ENCODE measurements around the gene VPS37B. TPM values are rescaled to one million over a fixed set of nuclear protein-coding genes. Genes with fewer than 3 reads are reported as not detected.

The VPS37B gene
- total and polyA plus RNA-seq, 12 donors: 11.0 to 52.4 (median 28.0) TPM

DNA sequence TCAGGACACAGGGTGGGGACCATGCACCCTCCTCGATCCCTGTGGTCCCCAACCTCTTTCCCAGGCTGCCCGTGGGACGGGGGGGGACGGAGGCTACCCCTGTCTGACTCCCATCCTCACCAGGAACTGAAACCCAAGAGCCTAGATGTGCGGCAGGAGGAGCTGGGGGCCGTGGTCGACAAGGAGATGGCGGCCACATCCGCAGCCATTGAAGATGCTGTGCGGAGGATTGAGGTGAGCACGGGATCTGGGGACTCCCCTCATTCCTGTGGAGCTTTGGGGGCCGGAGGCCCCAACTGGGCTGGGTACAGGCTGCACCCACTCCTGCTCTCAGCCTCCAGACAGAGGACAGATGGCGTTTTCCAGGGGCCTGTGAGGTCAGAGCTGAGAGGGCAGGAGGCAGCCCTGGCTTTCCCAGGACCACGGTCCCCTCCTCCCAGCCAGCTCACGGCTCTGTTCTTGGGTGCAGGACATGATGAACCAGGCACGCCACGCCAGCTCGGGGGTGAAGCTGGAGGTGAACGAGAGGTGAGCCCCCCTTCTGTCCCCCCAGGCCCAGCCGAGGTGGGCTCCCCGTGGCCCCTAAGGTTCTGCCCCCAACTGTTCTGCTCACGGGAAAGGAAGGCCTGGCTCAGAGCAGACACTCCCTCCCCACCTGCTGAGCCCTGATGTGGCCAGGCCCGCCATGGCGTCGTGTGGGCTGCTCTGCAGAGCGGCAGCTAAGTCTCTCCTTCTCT is 36.5 kb downstream of the VPS37B start:
- H3K27me3 ChIP-seq: no peaks in the 10 kb centered on the region
- H3K4me1 ChIP-seq (replicated peaks in 1 of 2): peaks cover 12 to 27% of the 10 kb centered on the region in 2 donors
- 81 to 84% (median 82%) methylated on average over 12 to 26 of the region's 26 CpGs for WGBS, 4 donors
- H3K9me3 ChIP-seq (replicated peaks in 1 of 3): no peaks in the 10 kb centered on the region
- no peak for DNase-seq
- H3K4me3 ChIP-seq: no peak overlapping the region
- peak overlapping the region in 4 of 5 donors; percentile 7 to 91 (median 72) for H3K27ac ChIP-seq
- intact Hi-C loops (cut with DNase I): loop anchor here (2.0 to 10.0 kb wide), 3 partner anchors 65 to 93 kb away; no protein-coding TSS in a partner anchor
- TF ChIP-seq POLR2A (IDR thresholded peaks at IDR 0.05): no peak
- TF ChIP-seq, protein P1, sequence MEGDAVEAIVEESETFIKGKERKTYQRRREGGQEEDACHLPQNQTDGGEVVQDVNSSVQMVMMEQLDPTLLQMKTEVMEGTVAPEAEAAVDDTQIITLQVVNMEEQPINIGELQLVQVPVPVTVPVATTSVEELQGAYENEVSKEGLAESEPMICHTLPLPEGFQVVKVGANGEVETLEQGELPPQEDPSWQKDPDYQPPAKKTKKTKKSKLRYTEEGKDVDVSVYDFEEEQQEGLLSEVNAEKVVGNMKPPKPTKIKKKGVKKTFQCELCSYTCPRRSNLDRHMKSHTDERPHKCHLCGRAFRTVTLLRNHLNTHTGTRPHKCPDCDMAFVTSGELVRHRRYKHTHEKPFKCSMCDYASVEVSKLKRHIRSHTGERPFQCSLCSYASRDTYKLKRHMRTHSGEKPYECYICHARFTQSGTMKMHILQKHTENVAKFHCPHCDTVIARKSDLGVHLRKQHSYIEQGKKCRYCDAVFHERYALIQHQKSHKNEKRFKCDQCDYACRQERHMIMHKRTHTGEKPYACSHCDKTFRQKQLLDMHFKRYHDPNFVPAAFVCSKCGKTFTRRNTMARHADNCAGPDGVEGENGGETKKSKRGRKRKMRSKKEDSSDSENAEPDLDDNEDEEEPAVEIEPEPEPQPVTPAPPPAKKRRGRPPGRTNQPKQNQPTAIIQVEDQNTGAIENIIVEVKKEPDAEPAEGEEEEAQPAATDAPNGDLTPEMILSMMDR (IDR thresholded peaks at IDR 0.05): no peak
- H3K36me3 ChIP-seq (replicated peaks in 1 of 2): peaks cover 0 to 3% of the 10 kb centered on the region in 2 donors

DNA sequence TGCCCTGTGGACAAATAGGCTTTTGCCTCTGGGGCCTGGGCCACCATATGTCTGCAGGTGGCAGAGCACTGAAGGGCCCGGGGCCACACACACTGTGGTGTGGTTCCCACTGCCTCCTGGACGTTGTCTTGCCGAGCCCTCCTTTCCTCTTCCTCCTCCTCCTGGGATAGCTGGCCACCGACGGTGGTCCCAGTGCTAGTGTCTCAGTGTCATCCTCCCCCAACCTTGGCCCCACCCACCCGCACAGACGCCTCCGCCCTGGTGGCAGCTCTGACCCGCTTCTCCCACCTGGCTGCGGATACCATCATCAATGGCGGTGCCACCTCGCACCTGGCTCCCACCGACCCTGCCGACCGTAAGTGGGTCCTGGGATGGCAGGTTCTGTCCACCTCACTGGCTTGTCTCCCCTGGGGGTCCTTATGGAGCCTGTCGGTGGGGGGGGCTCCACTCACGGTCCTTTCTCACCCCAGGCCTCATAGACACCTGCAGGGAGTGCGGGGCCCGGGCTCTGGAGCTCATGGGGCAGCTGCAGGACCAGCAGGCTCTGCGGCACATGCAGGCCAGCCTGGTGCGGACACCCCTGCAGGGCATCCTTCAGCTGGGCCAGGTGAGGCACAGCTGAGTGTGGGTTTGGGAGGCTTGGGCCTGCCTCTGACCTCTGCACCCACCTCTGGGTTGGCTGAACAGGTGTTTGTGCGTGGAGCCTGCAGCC is 37.2 kb downstream of the VPS37B start:
- 88 to 93% (median 89%) methylated on average over 15 to 22 of the region's 22 CpGs for WGBS, 4 donors
- H3K27me3 ChIP-seq: no peaks in the 10 kb centered on the region
- no peaks in the 10 kb centered on the region for H3K9me3 ChIP-seq (replicated peaks in 1 of 3)
- no peak overlapping the region for H3K27ac ChIP-seq
- H3K4me1 ChIP-seq (replicated peaks in 1 of 2): peaks cover 12 to 27% of the 10 kb centered on the region in 2 donors
- intact Hi-C loops (cut with DNase I): loop anchor here (2.0 to 10.0 kb wide), 2 partner anchors 64 to 94 kb away; no protein-coding TSS in a partner anchor
- no peak for DNase-seq
- TF ChIP-seq, protein P1 (IDR thresholded peaks at IDR 0.05): no peak
- TF ChIP-seq POLR2A (IDR thresholded peaks at IDR 0.05): no peak
- peaks cover 0 to 3% of the 10 kb centered on the region in 2 donors for H3K36me3 ChIP-seq (replicated peaks in 1 of 2)
- H3K4me3 ChIP-seq: no peak overlapping the region

DNA sequence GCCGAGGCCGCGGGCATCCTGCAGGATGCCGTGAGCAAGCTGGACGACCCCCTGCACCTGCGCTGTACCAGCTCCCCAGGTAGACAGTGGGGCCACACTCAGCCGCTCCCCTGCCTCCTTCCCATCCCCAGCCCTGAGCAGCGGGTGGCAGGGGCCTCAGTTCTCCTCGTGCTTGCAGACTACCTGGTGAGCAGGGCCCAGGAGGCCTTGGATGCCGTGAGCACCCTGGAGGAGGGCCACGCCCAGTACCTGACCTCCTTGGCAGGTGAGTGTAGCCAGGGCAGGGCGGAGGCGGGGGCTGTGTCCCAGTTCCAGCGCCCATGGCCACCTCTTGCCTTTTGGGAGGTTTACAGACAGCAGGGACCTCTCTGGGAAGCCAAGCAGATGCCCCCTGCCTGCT is 37.8 kb downstream of the VPS37B start:
- H3K9me3 ChIP-seq (replicated peaks in 1 of 3): no peaks in the 10 kb centered on the region
- H3K36me3 ChIP-seq (replicated peaks in 1 of 2): peaks cover 0 to 3% of the 10 kb centered on the region in 2 donors
- 73 to 90% (median 90%) methylated on average over 7 to 14 of the region's 14 CpGs; no CpG with 5 or more reads in 1 of the 4 donors for WGBS, 4 donors
- H3K4me1 ChIP-seq (replicated peaks in 1 of 2): peaks cover 10 to 26% of the 10 kb centered on the region in 2 donors
- no peak for DNase-seq
- H3K4me3 ChIP-seq: no peak overlapping the region
- no peak for TF ChIP-seq POLR2A (IDR thresholded peaks at IDR 0.05)
- TF ChIP-seq, protein P1 (IDR thresholded peaks at IDR 0.05): no peak
- no peaks in the 10 kb centered on the region for H3K27me3 ChIP-seq
- intact Hi-C loops (cut with DNase I): loop anchor here (2.0 to 10.0 kb wide), 2 partner anchors 63 to 95 kb away; no protein-coding TSS in a partner anchor
- H3K27ac ChIP-seq: no peak overlapping the region

DNA sequence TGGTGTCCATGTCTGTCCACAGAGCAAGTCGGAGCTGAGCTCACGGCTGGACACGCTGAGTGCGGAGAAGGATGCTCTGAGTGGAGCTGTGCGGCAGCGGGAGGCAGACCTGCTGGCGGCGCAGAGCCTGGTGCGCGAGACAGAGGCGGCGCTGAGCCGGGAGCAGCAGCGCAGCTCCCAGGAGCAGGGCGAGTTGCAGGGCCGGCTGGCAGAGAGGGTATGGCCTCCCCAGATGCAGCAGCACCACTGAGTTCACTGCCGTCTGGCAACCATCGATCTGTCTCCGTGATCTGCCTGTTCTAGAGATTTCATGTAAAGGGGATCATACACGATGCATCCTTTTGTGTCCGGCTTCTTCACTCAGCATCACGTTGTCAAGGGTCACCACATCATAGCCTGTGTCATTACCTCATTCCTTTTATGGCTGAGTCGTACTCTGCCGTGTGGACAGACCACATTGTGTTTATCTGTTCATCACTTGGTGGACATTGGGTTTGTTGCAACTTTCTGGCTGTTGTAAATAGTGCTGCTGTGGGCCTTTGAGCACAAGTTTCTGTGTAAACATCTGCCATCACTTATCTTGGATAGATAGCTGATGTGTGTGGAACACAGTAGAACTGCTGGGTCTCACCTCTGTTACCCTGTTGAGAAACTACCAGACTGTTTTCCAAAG is 38.8 kb downstream of the VPS37B start:
- TF ChIP-seq, protein P1 (IDR thresholded peaks at IDR 0.05): no peak
- no peak for TF ChIP-seq POLR2A (IDR thresholded peaks at IDR 0.05)
- 91 to 92% (median 91%) methylated on average over 24 of the region's 24 CpGs for WGBS, 4 donors
- Histone ChIP-seq H3K27me3 (no peaks in the 10 kb centered on the region), H3K27ac (no peak overlapping the region), H3K4me1 (replicated peaks in 1 of 2) (peaks cover 13 to 27% of the 10 kb centered on the region in 2 donors), H3K4me3 (no peak overlapping the region), H3K36me3 (replicated peaks in 1 of 2) (peaks cover 0 to 3% of the 10 kb centered on the region in 2 donors), H3K9me3 (replicated peaks in 1 of 3) (no peaks in the 10 kb centered on the region)
- DNase-seq: no peak
- intact Hi-C loops (cut with DNase I): loop anchor here in 1 of 2 donors (10.0 kb wide), 1 partner anchor 62 kb away; no protein-coding TSS in a partner anchor
